OCI-LY3 (cell line): Measurements from ENCODE around the gene AP1S3.

ENCODE experiments used
- CTCF ChIP-seq: fragments of 200-600, 300-600 bp; sonication (generic); IDR thresholded peaks from 2 replicates; pipeline ENCODE4 v1.5.1; 2014; ENCODE audit warnings: antibody characterized with exemption, low read length, low read depth
- EZH2phosphoT487 ChIP-seq: fragments of 200-600 bp; shearing (Covaris generic); IDR thresholded peaks from 2 replicates; pipeline ENCODE4 v1.6.1; 2018; ENCODE audit warnings: antibody characterized with exemption, mixed run types, low read depth

DNA sequence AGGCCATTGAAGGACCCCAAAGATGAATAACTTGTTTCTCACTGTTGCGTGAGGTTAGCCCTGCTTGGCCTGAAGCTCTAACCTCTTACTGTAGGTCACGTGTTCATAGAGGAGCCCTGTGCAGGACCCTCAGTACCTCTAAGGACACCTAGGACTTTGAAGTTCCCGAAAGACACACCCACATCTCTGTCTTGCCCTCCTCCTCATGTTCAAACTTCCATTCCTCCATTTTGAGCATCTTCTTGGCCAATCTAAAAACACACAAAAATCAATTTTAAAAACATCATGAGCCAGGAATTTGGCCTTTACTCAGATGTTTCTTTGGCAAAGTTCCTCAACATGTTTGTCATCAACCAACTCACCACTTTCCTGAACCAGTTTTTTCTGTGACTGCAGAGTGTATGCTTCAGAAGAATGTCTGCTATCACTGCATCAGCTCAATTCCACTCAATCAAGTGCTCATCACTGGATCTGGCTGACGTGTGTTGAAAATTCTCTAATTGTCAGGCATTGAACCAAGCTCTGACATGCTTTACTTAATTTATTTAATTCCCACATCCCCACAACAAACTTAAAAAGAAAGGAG is 101.6 kb downstream of the AP1S3 start:
- TF ChIP-seq CTCF (no peak), EZH2phosphoT487 (no peak)
